Coronary artery (tissue), 2 donors: Measurements from ENCODE around the gene XCL2.
"Not testable (repeated sequence)": the region's sequence is repeated elsewhere in the genome, so short reads cannot be mapped to it uniquely, and the experiment has no call there.

Source experiments
- DNase-seq: peaks from one replicate; pipeline ENCODE4 v3.0.0-alpha.2; 2017; ENCODE audit warnings: low spot score
- H3K27ac ChIP-seq, 2 donors: fragments of 200-600 bp; sonication (generic); one replicate each; pipeline ENCODE4 v1.5.1; 2016 to 2019
- H3K4me3 ChIP-seq: fragments of 200-600 bp; sonication (generic); 2 replicates; pipeline ENCODE4 v1.5.1; 2016; ENCODE audit warnings: mild to moderate bottlenecking, moderate library complexity
- TF ChIP-seq, protein P1 (sequence below): fragments of 200-600 bp; sonication (generic); IDR thresholded peaks from one replicate; pipeline ENCODE4 v1.5.1; 2019; ENCODE audit warnings: antibody characterized with exemption

Gene XCL2

DNA sequence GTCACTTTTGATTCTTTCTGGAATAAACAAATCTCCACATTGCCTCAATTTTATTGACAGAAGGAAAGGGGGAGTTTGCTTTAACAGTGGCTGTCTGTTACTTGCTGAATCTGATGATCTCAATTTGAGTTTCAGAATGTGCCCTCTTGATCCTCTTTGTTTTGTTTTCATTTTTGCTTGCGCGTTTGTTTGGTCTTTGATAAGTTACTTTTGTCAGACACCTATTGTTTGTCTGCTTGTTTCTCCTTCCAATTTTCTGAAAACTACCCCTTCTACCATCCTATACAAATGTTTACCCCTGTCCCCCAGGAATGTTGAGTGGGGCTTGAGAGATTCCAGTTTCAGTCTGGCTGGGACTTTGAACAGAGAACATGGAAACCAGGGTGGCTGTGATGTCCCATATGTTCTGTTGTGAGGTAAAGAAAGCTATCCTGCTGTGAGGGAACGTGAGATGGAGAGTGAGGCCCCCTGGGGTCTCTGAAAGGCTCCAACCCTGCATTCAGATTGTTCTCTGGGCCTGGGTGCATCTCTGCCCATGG, 11.8 kb upstream of the XCL2 start:
- Histone ChIP-seq H3K4me3 (no peak overlapping the region), H3K27ac (no peak overlapping the region)
- no peak for DNase-seq
- TF ChIP-seq, protein P1, sequence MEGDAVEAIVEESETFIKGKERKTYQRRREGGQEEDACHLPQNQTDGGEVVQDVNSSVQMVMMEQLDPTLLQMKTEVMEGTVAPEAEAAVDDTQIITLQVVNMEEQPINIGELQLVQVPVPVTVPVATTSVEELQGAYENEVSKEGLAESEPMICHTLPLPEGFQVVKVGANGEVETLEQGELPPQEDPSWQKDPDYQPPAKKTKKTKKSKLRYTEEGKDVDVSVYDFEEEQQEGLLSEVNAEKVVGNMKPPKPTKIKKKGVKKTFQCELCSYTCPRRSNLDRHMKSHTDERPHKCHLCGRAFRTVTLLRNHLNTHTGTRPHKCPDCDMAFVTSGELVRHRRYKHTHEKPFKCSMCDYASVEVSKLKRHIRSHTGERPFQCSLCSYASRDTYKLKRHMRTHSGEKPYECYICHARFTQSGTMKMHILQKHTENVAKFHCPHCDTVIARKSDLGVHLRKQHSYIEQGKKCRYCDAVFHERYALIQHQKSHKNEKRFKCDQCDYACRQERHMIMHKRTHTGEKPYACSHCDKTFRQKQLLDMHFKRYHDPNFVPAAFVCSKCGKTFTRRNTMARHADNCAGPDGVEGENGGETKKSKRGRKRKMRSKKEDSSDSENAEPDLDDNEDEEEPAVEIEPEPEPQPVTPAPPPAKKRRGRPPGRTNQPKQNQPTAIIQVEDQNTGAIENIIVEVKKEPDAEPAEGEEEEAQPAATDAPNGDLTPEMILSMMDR, result no peak

DNA sequence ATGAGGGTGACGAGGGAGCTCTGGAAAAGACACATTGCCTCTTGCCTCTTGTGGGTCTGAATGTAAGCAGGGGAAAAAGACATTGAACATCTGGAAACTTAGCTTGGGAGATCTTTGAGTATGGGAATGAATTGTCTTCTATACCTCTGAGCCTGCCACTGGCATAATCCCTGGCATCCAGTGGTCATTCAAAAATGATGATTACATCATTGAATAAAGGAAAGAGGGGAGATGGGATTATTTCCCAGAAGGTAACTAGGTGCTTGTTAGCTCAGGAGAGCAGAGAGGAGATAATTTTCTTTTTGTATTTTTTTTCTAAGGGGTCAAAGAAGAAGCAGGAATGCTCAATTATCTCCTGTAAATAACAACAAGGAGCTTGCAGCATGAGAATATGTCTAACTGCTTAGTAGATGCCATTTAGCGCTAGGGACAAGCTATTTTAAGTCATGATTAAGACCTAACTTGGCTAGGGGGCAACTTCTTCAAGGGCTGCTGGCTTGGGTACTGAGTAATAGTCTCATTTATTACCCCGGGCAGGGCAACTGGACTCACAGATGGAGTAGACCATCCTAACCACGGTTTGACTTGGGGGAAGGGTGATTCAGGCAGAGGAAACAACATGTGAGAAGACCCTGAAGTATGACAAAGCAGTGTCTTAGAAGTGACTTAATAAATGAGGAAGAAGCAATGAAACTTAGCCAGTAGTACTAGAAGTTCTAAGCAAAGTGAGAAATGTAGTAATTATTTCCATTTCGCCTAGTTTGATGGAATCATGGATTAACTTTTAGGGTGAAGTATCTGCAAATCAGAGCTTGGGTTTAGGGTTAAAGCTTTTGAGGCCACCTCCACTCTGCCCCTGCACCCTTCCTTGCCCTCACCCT, 11.0 kb upstream of the XCL2 start:
- TF ChIP-seq, protein P1, result no peak
- DNase-seq, result no peak
- Histone ChIP-seq H3K27ac (no peak overlapping the region), H3K4me3 (no peak overlapping the region)

DNA sequence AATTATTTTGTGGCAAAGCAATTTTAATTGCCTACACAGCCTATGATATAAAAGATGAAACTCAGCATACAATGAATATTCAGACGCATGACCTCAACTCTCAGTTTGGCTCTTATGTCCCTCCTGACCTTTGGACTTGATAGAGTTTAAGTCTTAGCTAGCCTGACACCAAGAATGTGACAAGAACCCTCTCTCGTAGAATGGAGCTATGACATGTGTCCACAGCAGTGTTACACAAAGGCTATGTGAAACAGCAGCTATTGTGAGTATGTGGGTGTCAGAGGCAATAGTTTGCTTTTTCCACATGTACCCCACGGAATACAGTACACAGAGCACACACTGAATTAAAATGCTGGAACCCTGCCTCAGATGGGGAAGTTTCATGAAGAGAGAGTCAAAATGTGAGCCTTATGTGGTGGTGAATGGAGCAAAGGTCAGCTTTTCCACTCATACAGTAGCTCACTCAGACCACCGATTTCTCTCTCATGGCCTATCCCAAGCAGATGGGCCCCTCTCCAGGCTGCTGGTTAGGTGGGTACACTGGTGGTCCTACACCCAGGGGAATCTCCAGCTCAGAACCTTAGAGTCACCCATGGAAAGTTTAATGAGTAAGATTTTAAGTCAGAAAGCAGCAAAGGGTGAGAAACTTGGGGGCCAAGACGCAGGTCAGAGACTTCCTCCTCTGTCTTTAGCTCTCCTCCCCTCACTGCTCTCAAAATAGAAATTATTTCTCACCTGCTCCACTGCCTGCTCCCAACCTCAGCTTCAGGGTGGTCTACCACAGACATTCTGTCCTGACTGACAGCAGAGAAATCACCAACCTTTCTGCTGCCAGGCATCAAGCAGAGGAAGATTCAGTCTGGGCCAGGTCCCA, 10.1 kb upstream of the XCL2 start:
- Histone ChIP-seq H3K4me3 (no peak overlapping the region), H3K27ac (no peak overlapping the region)
- TF ChIP-seq, protein P1, result no peak
- DNase-seq, result no peak

DNA sequence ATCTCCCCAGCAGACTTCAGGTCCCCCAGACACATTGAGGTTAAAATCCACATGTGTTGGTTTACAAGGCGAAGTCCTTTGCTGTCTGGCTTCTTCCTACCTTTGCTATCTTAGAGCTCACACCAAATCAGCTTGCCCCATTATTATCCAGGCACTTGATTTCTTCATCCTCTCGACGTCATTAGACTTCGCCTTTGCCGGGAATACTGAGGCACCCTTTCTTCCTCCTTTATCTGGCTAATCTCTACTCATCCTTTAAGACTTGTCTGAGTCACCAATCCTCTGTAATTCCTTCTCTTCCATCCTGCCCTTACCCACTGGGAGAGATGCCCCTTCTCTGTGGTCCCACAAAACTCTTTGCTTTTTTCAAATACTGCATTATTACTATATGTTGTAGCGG, 9.2 kb upstream of the XCL2 start:
- Histone ChIP-seq H3K27ac (no peak overlapping the region), H3K4me3 (no peak overlapping the region)
- DNase-seq, result no peak
- TF ChIP-seq, protein P1, result no peak

DNA sequence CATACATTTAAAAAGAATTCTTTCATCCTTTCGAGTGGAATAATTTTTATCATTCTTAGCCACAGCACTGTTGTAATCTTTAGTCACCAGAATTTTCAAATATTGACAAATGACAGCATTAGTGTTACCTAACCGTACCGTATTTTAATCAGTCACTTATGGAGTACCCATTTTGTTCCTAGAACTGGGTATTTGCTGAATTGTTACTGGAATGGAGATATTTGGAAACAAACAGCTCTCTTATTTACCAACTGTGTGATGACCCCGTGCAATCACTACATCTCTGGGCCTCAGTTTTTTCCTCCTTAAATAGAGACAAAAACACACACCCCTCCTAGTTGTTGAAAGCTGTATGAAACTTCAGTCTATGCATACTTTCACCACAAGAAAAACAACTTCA, 7.9 kb upstream of the XCL2 start:
- TF ChIP-seq, protein P1, result no peak
- H3K4me3 ChIP-seq, result no peak overlapping the region
- DNase-seq, result no peak
- H3K27ac ChIP-seq, result no peak overlapping the region

DNA sequence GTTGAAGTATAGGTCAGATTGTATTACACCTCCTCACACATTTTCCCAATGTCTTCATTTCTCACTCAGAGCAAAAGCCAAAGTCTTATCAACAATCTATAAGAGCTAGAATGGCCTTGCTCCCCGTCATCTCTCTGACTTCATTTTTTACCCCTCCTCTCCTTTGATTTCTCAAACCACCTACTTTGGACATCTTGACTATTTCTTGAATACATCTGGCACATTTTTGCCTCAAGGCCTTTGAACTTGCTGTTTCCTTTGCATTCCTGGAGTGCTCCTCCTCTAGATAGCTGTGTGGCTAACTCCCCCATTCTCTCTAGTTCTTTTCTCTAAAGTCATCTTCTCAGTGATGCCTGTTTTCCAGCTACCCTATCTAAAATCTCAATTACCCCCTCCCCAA, 7.2 kb upstream of the XCL2 start:
- no peak for DNase-seq
- H3K27ac ChIP-seq, result no peak overlapping the region
- TF ChIP-seq, protein P1, result no peak
- H3K4me3 ChIP-seq, result no peak overlapping the region

DNA sequence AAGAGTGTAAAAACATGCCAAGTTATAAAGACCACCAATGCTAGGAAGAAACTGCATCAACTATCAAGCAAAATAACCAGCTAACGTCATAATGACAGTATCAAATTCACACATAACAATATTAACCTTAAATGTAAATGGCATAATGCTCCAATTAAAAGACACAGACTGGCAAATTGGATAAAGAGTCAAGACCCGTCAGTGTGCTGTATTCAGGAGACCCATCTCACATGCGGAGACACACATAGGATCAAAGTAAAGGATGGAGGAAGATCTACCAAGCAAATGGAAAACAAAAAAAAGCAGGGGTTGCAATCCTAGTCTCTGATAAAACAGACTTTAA, 2.7 kb upstream of the XCL2 start:
- H3K4me3 ChIP-seq, DNase-seq, H3K27ac ChIP-seq: not testable (repeated sequence)

DNA sequence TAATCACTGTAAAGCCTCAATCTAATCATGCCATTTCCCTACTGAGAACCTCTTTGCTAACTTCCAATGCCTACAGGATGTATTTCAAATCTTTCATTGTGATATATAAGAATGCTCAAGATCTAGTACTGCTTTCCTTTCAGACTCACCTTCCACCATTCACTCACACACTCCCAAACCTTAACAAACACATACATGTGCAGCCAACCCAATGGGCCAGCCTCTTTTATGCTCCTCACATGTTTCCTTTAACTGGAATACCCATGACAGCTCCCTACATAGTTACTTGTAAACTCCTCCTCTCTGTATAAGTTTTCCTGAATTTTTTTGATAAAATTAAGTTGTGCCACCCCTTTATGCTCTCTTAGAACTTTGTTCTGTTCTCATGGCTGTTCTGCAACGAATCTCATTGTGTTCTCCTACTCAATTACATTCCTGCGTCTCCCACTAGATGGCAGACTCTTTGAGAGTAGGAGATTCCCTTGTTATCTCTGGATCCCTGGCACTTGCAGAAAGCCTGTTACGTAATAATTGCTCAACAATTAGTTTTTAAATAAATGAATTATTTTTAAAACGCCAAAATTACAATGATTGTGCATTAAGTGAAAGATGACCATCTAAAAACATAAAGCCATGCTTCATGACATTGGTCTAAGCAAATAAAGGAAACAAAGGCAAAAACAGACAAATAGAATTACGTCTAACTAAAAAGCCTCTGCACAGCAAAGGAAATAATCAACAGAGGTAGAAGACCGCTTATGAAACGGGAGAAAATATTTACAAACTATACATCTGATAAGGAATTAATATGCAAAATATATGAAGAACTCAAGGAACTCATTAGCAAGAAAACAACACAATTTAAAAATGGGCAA, 2.1 kb upstream of the XCL2 start:
- not testable (repeated sequence) for DNase-seq, H3K4me3 ChIP-seq, H3K27ac ChIP-seq

DNA sequence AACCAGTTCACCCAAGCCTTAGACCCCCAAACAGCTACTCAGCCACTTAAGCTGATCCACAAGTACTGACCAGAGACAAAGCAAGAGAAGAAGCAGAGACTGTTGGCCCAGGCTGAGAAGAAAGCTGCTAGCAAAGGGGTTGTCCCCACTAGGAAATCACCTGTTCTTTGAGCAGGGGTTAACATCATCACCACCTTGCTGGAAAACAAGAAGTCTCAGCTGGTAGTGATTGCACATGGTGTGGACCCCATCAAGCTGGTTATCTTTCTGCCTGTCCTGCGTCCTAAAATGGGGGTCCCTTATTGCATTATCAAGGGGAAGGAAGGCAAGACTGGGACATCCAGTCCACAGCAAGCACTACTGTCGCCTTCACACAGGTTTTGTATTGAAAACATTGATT, 819 bp downstream of the XCL2 start:
- not testable (repeated sequence) for H3K4me3 ChIP-seq, H3K27ac ChIP-seq, DNase-seq

DNA sequence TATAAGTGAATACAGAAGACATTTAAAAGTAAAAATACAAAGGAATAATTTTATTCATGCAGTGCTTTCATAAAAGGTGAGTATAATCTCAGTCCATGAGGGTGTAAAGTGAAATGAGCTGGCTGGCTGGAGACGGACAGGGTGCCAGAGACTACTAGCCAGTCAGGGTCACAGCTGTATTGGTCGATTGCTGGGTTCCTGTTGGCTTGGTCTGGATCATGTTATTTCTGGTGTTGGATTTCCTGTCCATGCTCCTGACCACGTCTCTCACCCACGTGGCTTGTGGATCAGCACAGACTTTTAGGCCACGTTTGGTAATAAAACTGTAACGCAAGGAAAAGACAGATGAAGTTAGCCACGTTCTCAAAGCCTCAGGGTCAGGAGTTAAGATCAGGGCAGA, 3.0 kb downstream of the XCL2 start:
- H3K27ac ChIP-seq, DNase-seq: not testable (repeated sequence)

More for the DNA sequence above, 3.0 kb downstream of the XCL2 start:
- not testable (repeated sequence) for H3K4me3 ChIP-seq
